Stimulated activated CD8-positive, alpha-beta memory T cell treated with anti-CD3 and anti-CD28 coated beads, Interleukin-4, amount 100 ng/mL, for 4 hours (primary cell): ENCODE results near the gene STRA6.

Experiments used
- DNase-seq, 2 donors: peaks; one replicate each; pipeline ENCODE4 v3.0.0-alpha.2; 2020; ENCODE audit warnings: low read depth in 2 of 2, low spot score in 1 of 2

STRA6 gene

DNA sequence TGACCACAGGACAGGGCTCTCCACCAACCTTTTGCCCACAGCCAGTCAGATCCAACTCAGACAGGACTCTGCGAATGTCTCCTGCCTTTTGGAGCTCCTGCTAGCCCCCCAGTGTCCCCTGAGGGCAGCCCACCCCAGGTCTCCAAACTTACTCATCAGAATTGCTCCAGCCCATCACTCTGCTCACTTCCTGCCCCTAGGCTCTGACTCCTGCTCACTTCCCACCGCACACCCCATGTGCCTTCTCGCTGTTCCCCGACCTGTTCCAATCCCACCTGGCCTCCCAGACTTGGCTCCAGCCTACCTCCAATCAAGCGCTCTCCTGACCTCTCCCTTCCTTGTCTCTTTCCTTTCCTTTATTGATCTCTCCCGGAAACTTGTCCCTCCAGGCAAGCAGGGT lies 5.9 kb upstream of the STRA6 start:
- DNase-seq, result no peak

DNA sequence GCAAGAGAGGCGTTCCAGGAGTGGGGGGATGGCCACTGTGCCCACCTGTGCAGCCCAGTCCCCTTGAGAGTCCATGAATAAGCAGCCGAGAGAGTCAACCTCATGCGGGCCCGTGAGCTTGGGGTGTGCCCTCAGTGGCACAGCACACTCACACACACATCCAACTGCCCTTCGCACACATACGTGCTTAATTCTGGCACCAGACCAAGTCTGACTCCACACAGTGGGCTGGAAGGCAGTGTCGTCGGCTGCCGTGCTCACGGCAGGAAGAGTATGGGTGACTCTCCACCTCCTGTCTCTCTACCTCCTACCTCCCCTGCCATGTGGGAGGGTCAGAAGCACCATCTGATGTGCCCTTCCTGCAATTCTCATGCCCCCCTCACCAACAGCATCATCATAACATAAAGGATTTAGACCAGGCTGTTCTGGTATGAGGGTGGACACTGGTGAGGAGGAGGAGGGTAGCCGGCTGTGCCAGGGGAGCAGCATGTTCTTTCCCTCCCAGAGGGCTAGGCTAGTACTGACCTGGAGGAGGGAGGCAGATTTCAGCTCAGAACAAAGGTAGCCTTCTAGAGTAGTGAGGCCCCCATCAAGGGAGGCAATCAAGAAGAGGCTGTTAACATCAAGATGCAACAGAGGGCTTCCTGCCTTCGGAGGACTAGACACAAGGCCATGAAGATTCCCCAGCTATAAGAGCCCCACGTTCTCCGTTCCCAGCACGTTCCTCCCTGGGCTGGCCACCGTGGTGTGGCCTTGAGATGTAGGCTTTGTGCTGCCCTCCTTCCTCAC lies 5.3 kb upstream of the STRA6 start:
- DNase-seq, result no peak

GRCh38 chr15:74206801-74207281 lies 4.3 kb upstream of the STRA6 start:
- DNase-seq, result no peak

DNA sequence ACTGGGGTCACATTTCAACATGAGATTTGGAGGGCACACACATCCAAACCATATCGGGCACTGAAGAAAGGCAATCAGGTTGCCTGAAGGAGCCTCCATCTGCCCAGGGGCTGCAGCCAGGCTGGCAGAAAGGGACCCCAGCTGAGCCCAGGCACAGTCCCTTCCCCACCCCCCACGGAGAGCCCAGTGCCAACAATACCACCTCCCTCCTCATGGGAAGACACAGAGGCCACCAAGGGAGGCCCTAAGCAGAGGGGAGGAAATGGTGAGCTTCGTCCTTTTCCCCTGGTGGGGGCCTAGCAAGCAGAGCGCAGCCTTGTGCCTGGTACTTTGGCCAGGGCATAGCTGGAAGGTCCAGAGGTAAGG lies 3.0 kb upstream of the STRA6 start:
- no peak for DNase-seq

- DNase-seq, result no peak
Observed at GRCh38 chr15:74203914-74204431, 1.4 kb upstream of the STRA6 start.

- DNase-seq, result no peak
Observed at GRCh38 chr15:74201710-74202420, 722 bp downstream of the STRA6 start.

DNA sequence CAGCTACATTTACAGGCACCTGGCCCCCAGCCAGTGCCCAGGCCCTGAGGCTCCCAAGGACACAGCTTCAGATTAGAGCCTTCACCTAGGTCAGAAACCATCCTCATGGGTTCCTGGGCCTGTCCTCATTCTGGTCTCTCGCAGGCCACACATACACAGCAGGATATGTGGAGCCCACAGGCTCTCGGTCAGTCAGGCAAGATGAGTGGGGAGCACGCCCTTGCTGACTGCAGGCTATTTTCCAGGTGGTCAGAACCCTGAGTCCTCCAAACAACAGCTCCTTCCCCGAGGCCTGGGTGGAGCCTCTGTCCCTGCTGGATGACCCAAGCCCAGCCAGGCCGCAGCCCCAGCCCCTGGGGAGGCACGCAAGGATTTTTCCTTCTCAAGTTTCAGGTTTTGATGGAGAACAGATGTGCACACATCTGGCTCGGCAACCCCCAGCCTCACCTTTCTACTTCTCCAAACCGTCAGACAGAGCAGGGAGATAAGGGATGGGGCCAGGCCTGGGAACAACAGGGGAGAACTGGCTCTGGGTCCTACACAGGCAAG lies 1.6 kb downstream of the STRA6 start:
- DNase-seq, result no peak

DNA sequence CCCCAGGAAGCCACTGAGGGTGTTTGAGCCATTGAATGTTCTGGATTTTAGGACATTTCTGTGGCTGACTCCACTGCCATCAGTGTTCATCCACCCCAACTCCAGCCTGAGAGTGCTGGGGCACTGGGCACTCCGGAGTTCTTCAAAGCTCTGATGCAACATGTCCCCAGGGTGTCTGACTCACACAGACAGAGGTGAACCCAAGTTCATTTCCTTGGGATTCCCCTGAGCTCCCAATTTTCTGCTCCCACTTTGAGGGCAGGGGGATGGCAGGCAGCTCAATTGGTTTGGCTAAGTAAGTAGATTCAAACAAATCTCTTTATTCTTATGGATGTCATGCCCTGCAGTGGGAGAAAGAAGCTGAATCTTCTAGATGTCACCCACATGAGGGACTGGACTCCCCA lies 2.2 kb downstream of the STRA6 start:
- no peak for DNase-seq

DNA sequence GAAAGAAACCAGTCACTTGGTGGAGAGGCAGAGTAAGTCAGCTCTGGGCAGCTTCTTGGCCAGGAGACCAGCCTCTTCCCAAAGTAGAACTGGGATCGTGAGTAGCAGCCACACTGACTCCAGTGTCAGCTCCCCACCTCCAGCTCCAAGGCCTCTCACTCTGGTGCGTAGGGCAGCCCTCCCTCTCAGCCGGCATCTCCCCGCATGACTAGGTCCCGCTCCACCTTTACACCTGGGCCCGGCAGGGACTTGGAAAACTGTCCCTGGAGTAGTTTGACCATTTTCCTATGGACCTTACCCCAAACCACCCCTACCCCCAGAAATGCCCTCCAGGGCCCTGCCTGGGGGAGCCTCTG lies 3.3 kb downstream of the STRA6 start:
- DNase-seq, result no peak

DNA sequence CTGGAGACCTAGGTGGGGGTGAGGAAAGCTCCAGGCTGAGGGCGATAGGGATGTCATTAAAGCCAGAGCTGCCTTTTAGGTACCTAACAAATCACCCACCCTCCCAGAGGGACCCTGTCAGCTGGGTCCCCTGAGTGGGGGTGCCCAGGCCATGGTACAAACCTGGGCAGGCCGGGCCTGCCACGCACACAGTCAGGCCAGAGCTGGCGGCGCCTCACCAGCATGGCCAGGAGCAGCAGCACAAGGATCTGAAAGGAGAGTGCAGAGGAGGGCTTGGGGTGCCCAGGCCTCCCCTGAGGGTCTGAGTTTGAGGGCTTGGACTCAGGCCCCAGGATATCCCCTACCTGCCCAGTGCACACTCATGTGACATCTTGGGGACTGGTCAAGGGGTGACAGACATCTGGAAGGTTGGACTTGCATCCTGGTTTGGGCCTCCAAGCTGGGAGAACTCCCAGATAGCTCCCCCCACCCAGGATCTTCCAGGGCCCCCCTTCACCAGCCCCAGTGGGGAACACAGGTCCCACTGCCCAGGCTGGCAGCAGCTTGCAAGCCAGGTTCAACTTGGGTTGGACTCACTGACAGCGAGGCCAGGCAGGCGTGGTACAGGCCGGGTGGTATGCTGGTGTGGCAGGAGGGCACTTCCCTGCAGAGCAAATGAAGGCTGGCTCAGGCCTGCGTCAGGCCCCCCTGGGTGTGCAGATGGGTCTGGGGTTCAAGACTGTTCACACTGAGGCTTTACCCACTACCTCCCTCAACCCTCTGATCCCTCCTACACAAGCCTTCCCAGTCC lies 5.2 kb downstream of the STRA6 start:
- no peak for DNase-seq

DNA sequence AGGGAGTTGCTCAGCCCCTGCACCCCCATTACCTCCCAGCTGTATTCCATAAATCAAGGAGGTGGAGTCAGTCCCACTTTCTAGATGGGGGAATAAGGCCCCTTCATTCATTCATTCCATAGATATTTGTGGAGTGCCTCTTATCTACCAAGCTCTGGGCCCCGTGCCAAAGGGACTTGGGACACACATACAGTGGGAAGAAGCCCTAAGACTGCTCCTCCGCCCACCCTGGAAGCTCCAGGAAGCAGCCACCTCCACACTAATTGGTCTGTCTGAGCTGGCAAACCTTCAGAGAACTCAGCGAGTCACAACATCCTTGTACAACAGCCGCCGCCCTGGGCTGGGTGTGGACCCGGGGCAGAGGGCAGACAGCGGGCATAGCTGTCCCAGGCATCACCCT lies 6.4 kb downstream of the STRA6 start:
- DNase-seq, result no peak

DNA sequence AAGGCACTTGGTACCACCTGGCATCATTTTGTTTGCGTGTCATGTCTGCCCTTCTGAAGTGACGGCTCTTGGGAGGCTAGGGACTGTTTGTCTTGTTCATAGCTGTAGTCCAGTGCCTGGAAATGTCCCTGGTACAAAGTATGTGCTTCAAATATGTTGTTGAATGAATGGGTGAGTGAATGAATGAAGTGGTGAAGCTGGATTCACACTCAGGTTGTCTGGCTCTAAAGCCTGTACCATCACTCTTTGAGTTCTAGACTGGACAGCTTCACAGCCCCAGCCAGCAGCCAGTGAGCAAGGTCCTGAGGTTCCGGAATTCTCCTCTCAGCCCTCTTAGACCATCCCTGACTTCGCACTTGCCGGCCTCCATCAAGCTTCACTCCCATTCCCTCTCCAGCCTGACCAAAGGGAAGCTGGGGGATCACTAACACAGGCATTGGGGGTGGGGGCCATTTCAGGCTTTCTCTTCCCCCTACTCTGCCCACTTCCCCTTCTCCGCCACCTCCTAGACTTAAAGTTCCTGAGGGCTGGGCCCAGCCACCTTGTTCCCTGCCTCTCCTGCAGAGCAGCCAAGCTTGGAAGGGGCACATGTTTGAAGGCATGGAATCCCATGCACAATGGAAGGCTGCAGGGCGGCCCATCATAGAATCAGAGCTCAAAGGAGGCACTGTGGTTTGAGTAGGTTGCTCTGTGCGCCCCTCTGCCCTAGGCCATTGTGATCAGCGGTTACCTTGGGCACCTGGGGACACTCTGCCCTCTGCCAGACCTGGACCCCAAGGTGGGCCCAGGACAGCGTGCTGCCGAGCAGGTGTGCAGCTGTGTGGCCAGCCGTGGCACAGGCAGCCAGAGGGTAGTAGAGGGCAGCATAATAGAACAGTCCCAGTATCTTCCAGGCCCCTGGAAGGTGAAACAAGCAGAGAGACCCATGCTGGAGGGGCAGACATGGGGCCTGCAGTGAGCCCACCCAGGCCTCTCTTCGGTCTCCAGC lies 7.7 kb downstream of the STRA6 start:
- DNase-seq, result no peak

- DNase-seq, result no peak
Observed at GRCh38 chr15:74193905-74194304, 8.7 kb downstream of the STRA6 start.

GRCh38 chr15:74193299-74193718 lies 9.3 kb downstream of the STRA6 start:
- DNase-seq, result no peak

GRCh38 chr15:74192751-74193150 lies 9.8 kb downstream of the STRA6 start:
- no peak for DNase-seq

- no peak for DNase-seq
Observed at GRCh38 chr15:74191798-74192197, 10.8 kb downstream of the STRA6 start.

- no peak for DNase-seq
Observed at GRCh38 chr15:74188216-74188615, 14.4 kb downstream of the STRA6 start.

DNA sequence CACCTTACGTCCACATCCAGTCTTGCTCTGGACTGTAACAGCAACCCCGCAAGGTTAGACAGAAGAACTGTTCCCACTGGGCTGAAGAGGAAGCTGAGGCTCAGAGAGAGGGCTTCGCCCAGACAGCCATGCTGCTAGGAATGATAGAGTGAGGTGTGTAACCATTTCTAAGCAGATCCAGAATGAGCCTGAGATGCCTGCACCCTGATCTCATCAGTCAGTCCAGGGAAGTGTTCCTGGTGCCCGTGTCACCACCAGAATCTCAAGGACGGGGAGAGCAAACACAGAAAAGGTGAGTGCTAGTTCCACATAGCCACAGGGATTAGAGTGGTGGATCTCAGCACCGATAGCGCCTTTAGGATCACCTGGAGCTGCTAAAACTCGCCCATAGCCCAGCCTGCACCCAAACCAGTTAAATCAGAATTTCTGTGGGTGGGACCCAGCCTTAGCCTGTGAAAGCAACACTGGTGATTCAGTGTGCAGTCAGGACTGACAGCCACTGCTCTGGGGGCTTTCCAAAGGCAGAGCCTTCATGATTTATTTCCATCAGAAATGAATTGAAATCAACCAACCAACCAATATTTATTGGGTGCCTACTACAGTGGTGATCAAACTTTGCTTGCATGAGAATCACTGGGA lies 16.8 kb downstream of the STRA6 start:
- DNase-seq, result no peak

DNA sequence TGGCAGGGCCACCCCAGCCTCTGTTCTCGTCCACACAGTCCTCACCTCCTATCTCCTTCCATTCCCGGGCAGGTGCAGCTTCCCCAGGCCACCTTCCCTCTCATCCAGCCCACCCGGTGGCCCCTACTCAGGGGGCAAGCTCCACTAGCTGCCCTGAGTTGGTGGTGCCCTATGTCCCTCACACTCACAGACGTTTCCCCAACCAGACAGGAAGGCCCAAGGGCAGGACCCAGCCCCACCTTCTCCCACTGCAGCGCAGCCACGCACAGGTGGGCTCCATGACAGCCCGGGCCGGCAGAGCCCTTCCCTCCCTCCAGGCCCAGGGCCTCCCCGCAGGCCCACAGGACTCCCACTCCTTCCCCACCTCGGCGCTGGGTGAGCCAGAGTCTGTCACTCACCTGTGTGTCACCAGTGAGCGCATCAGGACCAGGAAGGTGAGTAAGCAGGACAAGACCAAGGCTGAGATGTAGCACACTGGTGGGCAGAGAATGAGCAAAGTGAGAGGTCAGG lies 17.9 kb downstream of the STRA6 start:
- no peak for DNase-seq

- DNase-seq, result no peak
Observed at GRCh38 chr15:74182131-74182530, 20.5 kb downstream of the STRA6 start.
